ENCODE data around the gene GATAD2A. TPM values are rescaled to one million over a fixed set of nuclear protein-coding genes. Genes with fewer than 3 reads are reported as not detected.

GATAD2A gene
- total and polyA plus RNA-seq, 9 of the 15 experiments (the other 6 are each of a cell fraction or from before 2014, with no cell fraction given) = 2.4 to 226 (median 44.2) TPM

- no TSS peak for BruUV-seq (replicated peaks)
- Histone ChIP-seq H3K36me3 (ENCODE audit: control insufficient read depth, insufficient read depth, low read length) (no peaks in the 10 kb centered on the region), H3K27ac (ENCODE audit: extremely low read depth, low read depth, low read length) (peak overlapping the region; percentile 58), H3K4me1 (replicated peaks in 1 of 2; ENCODE audit: control insufficient read depth in 2 of 2, insufficient read depth in 2 of 2, low read length in 2 of 2) (peaks cover 5 to 26% of the 10 kb centered on the region in 2 experiments; a peak in 3 of 5 replicates), H3K79me2 (ENCODE audit: control insufficient read depth, insufficient read depth, low read length) (no peaks in the 10 kb centered on the region), H3K27me3 (ENCODE audit: control insufficient read depth in 2 of 2, insufficient read depth in 2 of 2, low read length in 2 of 2) (no peaks in the 10 kb centered on the region), H3K9me1 (ENCODE audit: control insufficient read depth, insufficient read depth, low read length) (no peaks in the 10 kb centered on the region), H3K4me3 (no peak overlapping the region; the same call in 1 of the 2 replicates), H2AFZ (ENCODE audit: low read depth, low read length) (peak overlapping the region; percentile 79), H3K4me2 (ENCODE audit: insufficient read depth, low read length) (peak overlapping the region; percentile 50), H4K20me1 (replicated peaks; ENCODE audit: control insufficient read depth, insufficient read depth, low read length) (no peaks in the 10 kb centered on the region), H3K9me3 (replicated peaks; ENCODE audit: control insufficient read depth, insufficient read depth, low read depth, low read length) (no peaks in the 10 kb centered on the region), H3K9ac (ENCODE audit: insufficient read depth in 1 of 2, low read depth in 2 of 2, low read length in 2 of 2) (peak overlapping the region; percentile 35 to 37; a peak in 3 of 4 replicates)
- in situ Hi-C loops (cut with MboI) = no loop called here
- POLR2A ChIA-PET = interaction anchor here (0.6 to 1.5 kb wide), 12 partner anchors 8 to 164 kb away, joined by 3 to 9 read pairs (median 4); partner anchors contain the start of gene GATAD2A
- CTCF ChIA-PET (ENCODE audit: low intra/inter-chr PET ratio) = no interaction called here
- intact Hi-C loops (cut with micrococcal nuclease) = no loop called here
- DNase-seq (ENCODE audit: extremely low read depth in 1 of 4, low spot score in 3 of 4) (peak; percentile 69 to 90 (median 77)), ATAC-seq (peak; percentile 98), FAIRE-seq (peak; percentile 97)
- 15% methylated on average over 8 of the region's 8 CpGs for WGBS (ENCODE audit: insufficient coverage, low coverage, missing lambda C conversion rate)
- TF ChIP-seq MEF2D (tag; conservative IDR thresholded peaks at IDR 0.05; ENCODE audit: low read depth) (0 out of 2 replicates have a peak, but pooled peaks have one; percentile 44), L3MBTL2 (IDR thresholded peaks at IDR 0.05) (peak; percentile 78), HNRNPH1 (optimal IDR thresholded peaks at IDR 0.05; ENCODE audit: low read depth, low read length) (no peak), EHMT2 (IDR thresholded peaks at IDR 0.05) (peak; percentile 23; the same call in 1 of the 2 replicates), FOXA3 (CRISPR knock-in tag; conservative IDR thresholded peaks at IDR 0.05 in 1 of 2, IDR thresholded peaks at IDR 0.05 in 1 of 2) (no peak), KLF10 (CRISPR knock-in tag; IDR thresholded peaks at IDR 0.05) (no peak), SIN3A (IDR thresholded peaks at IDR 0.05; ENCODE audit: borderline replicate concordance in 2 of 2, control insufficient read depth in 1 of 2, low read depth in 2 of 2, low read length in 2 of 2) (peak; percentile 82 to 85; a peak in 2 of 4 replicates), RFX1 (IDR thresholded peaks at IDR 0.05) (no peak), ZNF766 (CRISPR knock-in tag; conservative IDR thresholded peaks at IDR 0.05) (no peak; the same call in 1 of the 2 replicates), NRF1 (conservative IDR thresholded peaks at IDR 0.05 in 1 of 2, IDR thresholded peaks at IDR 0.05 in 1 of 2) (peak in 1 of 2 experiments; percentile 49; a peak in 2 of 4 replicates), PHF20 (IDR thresholded peaks at IDR 0.05; ENCODE audit: partially characterized antibody) (peak; percentile 77), ETV1 (tag; conservative IDR thresholded peaks at IDR 0.05; ENCODE audit: low read depth) (peak; percentile 56; the same call in 1 of the 2 replicates), XRCC3 (IDR thresholded peaks at IDR 0.05) (no peak), TBL1XR1 (IDR thresholded peaks at IDR 0.05; ENCODE audit: low read length in 2 of 2) (no peak), RFX7 (CRISPR knock-in tag; IDR thresholded peaks at IDR 0.05) (no peak), MYNN (IDR thresholded peaks at IDR 0.05) (no peak), MYNN (CRISPR knock-in tag; IDR thresholded peaks at IDR 0.05) (no peak), CBFA2T3 (IDR thresholded peaks at IDR 0.05) (no peak), ZNF699 (CRISPR knock-in tag; IDR thresholded peaks at IDR 0.05; ENCODE audit: insufficient replicate concordance) (no peak), MIER1 (IDR thresholded peaks at IDR 0.05; ENCODE audit: low read depth) (no peak), NR2C1 (IDR thresholded peaks at IDR 0.05) (no peak), NR2C1 (tag; IDR thresholded peaks at IDR 0.05) (peak; percentile 35; the same call in 1 of the 2 replicates), SMARCB1 (IDR thresholded peaks at IDR 0.05; ENCODE audit: insufficient read length, low read depth) (no peak), SIX5 (IDR thresholded peaks at IDR 0.05; ENCODE audit: borderline replicate concordance in 1 of 2, insufficient read depth in 1 of 2, low read depth in 1 of 2, low read length in 2 of 2) (no peak)
These were observed 32.6 kb upstream of the GATAD2A start for GRCh38 chr19:19372656-19373416.
